Measurements from ENCODE around the gene OR1S2.

DNA sequence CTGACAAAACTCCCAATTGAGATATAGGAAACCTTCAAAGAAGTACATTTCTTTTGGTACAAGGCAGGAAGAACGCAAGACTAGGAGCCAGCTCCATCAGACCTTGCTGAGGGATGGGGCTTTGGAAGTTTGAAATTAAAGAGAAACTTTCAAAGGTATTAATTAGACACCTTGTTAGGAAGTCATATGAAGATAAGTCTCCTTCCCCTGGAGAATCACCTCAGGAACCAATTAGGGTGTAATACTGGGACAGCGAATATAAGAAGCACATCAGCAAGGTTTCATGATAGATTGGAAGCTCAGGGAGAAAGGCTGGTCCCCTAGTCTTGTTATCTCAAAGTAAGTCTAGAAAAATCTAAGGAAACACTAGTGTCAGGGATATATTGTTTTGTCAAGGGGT, 15.2 kb downstream of the OR1S2 start, which contains the start of gene OR9Q2:
- TF ChIP-seq MEF2A (IDR thresholded peaks at IDR 0.05; ENCODE audit: control insufficient read depth, low read depth, low read length) (no peak), CBX3 (IDR thresholded peaks at IDR 0.05; ENCODE audit: borderline replicate concordance in 1 of 2, low read length in 2 of 2) (no peak), ATF6 (CRISPR knock-in tag; IDR thresholded peaks at IDR 0.05) (no peak), NR3C1 (CRISPR knock-in tag; IDR thresholded peaks at IDR 0.05) (no peak)
